Germinal center (tissue), 1 donor: ENCODE results near the gene TMEM218.
A peak's percentile ranks its signal among the peaks of the same experiment; 100 is the strongest.
"Not testable (repeated sequence)": the region's sequence is repeated elsewhere in the genome, so short reads cannot be mapped to it uniquely, and the experiment has no call there.

Experiments
- DNase-seq: peaks from one replicate; pipeline ENCODE4 v3.0.0; 2012; ENCODE audit warnings: mixed read lengths, low spot score

Gene TMEM218

DNA sequence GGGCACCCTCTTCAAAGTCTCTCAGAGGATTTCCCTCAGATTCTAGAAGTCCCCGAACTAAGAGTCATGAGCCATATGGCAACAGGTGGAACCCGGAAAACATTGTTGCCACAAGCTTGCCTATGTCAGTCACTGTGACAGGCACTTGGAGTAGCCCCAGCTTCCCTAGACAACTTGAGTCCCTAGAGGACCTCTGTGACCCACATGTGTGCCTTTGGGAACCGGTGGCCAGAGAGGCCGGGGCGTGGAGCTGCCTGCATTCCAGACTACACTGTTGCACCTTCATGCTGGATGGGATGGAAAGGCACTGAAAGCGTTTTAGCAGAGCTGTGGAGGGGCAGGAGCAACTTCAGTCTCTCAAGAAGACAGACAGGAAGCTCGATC lies 36.2 kb downstream of the TMEM218 start:
- DNase-seq, result no peak

- DNase-seq, result no peak
Measured at GRCh38 chr11:125074511-125075241, 36.8 kb downstream of the TMEM218 start.

GRCh38 chr11:125073616-125074483 lies 37.6 kb downstream of the TMEM218 start:
- DNase-seq, result peak; percentile 63

DNA sequence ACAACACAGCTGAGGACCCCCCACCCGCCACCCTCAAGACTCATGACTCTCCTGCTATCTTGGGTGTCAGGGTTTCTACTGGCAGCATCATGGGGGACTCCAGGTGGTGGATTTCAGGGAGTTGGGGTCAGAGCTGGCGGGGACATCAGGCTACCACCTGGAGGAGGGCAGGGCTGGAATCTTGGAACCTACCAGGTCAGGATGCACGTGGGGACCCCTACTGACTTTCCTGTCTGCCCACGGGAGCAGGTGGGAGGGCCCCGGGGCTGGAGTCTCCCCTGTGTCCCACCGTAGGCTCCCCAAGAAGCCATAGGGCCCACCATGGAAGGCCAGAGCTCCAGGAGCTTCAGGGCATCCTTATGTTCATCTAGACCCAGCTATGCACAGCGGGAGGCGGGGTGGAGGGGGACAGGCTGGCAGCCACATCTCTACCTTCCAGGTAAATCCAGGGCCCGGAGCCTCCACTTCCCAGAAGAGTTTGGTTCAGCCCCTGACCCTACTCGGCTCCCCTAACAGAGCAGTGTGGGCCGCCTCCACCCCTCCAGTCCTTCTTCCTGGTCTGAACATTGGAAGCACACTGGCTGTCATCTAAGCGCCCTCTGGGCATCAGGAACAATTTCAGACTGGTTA lies 38.4 kb downstream of the TMEM218 start:
- no peak for DNase-seq

DNA sequence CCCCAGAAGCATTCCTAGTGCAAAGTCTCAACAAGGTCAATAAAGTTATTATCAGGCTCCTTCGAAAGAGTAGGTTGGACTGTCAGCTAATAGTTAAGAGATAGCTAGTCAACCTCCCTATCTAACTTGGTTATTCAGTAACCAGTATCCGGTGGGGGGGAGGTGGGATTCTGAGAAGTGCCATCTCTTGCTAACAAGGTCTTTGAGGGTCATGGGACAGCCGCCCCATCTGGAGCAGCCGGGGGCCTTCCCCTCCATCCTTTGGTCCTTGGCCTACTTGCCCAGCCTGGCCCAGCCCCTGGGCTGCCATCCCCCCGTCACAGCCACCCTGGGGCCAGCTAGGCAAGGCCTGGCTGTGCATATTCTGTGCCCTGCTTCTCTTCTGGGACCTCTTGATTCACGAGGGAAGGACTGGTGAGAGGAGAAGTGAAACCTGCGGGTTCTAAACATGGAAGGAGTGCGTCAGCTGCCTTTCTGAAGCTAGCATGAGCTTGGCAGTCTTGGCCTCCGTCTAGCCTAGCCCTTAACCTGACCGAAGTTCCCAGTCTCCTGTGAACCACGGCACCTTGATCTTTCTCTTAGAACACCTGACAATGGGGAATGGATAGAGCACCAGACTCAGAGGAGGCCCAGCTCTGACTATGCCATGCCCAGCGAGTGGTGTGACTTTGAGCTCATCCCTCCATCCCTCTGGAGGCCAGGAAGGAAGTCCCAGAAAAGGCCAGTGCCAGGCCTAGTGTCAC lies 39.0 kb downstream of the TMEM218 start:
- DNase-seq, result peak; percentile 84

DNA sequence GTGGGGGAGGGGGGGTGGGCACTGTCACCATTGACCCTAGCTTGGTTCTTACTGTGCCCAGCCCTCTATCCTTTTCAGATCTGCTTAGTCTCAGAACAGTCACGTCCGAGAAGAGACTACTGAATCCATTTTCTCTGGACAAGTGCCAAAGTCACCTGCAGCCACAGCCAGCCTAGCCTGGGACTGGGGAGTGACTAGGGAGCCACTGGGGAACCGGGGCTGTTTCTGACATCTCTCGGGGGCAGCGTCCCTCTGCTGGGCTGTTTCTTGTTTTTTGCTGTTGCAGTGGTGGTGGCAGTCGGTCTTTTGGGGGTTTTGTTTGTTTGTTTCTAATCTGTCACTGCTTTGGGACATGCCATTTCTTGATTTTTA lies 39.6 kb downstream of the TMEM218 start:
- no peak for DNase-seq

GRCh38 chr11:125071435-125071834 lies 40.0 kb downstream of the TMEM218 start:
- DNase-seq, result no peak

DNA sequence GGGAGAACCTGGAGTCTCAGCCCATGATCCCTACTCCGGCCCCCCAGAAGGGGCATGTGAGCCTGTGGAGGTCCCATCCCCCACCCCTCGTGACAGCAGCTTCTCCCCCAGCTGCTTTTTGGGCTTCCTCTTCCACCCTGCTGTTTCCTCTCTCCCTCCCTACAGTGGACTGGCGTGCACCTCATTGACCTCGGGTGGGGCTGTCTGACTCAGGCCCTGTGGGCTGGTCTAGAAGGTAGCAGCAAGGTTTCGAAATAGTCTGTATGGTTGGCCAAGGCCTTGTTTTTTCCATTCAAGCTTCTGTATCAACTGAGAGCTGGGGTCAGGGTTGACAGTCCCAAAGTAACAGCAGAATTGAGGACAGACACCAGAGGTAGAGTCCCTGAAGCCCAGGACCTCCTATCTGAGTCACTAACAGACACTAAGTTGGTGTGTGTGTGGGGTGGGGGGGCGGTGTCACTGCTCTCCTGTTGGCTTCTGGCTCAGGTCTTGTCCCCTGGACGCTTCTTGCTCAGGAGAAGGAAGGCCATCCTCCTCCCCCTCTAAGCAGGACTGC lies 40.6 kb downstream of the TMEM218 start:
- peak; percentile 23 for DNase-seq

GRCh38 chr11:125069796-125070195 lies 41.6 kb downstream of the TMEM218 start:
- no peak for DNase-seq

DNA sequence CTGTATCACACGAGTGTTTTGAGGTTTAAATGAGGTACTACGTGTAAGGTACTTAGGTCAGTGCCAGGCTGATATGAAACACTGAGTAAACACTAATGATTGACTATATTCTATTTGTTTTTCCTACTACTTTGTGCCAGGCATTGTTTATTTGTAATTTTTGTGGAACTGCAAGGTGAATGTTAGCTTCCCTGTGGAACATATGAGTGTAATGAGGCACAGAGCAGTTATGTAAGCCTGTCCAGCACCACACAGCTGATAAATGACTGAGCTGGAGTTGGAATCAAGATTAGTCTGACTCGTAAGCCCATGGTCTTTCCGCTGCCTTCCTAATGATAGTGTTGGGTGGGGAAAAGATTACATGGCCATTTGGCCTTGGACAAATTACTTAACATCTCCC lies 42.4 kb downstream of the TMEM218 start:
- DNase-seq, result no peak

DNA sequence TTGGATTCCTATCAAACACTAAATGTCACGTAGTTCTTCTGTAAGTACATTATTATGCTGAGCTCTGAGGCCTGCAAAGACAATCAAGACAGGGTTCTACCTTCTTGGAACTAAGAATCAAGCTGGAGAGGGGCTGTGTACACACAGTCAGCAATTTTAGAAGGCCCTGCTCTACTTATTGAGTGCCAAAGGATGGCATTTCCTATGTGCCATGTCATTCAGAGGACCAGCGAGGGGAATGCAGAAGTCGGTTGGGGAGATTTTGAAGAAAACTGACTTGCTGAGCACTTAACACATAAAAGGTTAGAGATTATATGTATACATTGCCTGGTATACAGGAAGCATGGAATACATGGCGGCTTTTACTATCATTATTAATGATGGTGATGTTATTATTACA lies 43.1 kb downstream of the TMEM218 start:
- no peak for DNase-seq

GRCh38 chr11:125064070-125064469 lies 47.4 kb downstream of the TMEM218 start:
- no peak for DNase-seq

- peak; percentile 20 for DNase-seq
Measured at GRCh38 chr11:125063429-125064043, 47.9 kb downstream of the TMEM218 start.

- DNase-seq, result peak; percentile 84
Measured at GRCh38 chr11:125062931-125063428, 48.4 kb downstream of the TMEM218 start, which contains the start of gene SLC37A2. SLC37A2 (plus strand) TSS chr11:125063305; CDS start chr11:125063368, 63 bp downstream.

GRCh38 chr11:125062218-125062930 lies 49.1 kb downstream of the TMEM218 start:
- DNase-seq, result no peak

- DNase-seq, result no peak
Measured at GRCh38 chr11:125061281-125061680, 50.1 kb downstream of the TMEM218 start.

GRCh38 chr11:125057693-125058016 lies 53.8 kb downstream of the TMEM218 start:
- DNase-seq, result no peak

GRCh38 chr11:125056931-125057692 lies 54.3 kb downstream of the TMEM218 start:
- no peak for DNase-seq

GRCh38 chr11:125056111-125056510 lies 55.3 kb downstream of the TMEM218 start:
- DNase-seq, result not testable (repeated sequence)
